Hepatocyte (in vitro differentiated cells): Measurements from ENCODE around the gene FOXO3. TPM values are rescaled to one million over a fixed set of nuclear protein-coding genes. Genes with fewer than 3 reads are reported as not detected.
"Not testable (repeated sequence)": the region's sequence is repeated elsewhere in the genome, so short reads cannot be mapped to it uniquely, and the experiment has no call there.

Experiments used
- DNase-seq: peaks from one replicate; pipeline ENCODE4 v3.0.0-alpha.2; 2016; ENCODE audit warnings: low spot score
- H2AFZ ChIP-seq: fragments of 200-600 bp; sonication (generic); 2 replicates; pipeline ENCODE4 v1.6.0; 2016; ENCODE audit warnings: antibody characterized with exemption, mild to moderate bottlenecking
- H3K27ac ChIP-seq: fragments of 200-600 bp; sonication (generic); 2 replicates; pipeline ENCODE4 v1.5.1; 2016; ENCODE audit warnings: mild to moderate bottlenecking
- H3K27me3 ChIP-seq: fragments of 200-600 bp; sonication (generic); 2 replicates; pipeline ENCODE4 v1.6.1; 2016
- H3K36me3 ChIP-seq: fragments of 200-600 bp; sonication (generic); replicated peaks from 2 replicates; pipeline ENCODE4 v1.5.1; 2016; ENCODE audit warnings: low read depth; ENCODE audit not compliant: insufficient read depth
- H3K4me1 ChIP-seq: fragments of 200-600 bp; sonication (generic); 2 replicates; pipeline ENCODE4 v1.5.1; 2016; ENCODE audit warnings: mild to moderate bottlenecking, moderate library complexity; ENCODE audit not compliant: insufficient read depth
- H3K4me2 ChIP-seq: fragments of 200-600 bp; sonication (generic); 2 replicates; pipeline ENCODE4 v1.6.0; 2016
- H3K4me3 ChIP-seq: fragments of 200-600 bp; sonication (generic); 2 replicates; pipeline ENCODE4 v1.5.1; 2016; ENCODE audit warnings: mild to moderate bottlenecking
- H3K79me2 ChIP-seq: fragments of 200-600 bp; sonication (generic); 2 replicates; pipeline ENCODE4 v1.6.0; 2017; ENCODE audit warnings: mild to moderate bottlenecking
- H3K9me2 ChIP-seq: fragments of 200-600 bp; sonication (generic); replicated peaks from 2 replicates; pipeline ENCODE4 v1.6.0; 2017; ENCODE audit warnings: mild to moderate bottlenecking; ENCODE audit not compliant: insufficient read depth
- H3K9me3 ChIP-seq: fragments of 200-600 bp; sonication (generic); 2 replicates; pipeline ENCODE4 v1.5.1; 2016; ENCODE audit warnings: low read depth, mild to moderate bottlenecking
- H4K20me1 ChIP-seq: fragments of 200-600 bp; sonication (generic); 2 replicates; pipeline ENCODE4 v1.6.0; 2016; ENCODE audit warnings: mild to moderate bottlenecking; ENCODE audit not compliant: insufficient read depth, poor library complexity, severe bottlenecking
- EZH2 ChIP-seq: fragments of 200-600 bp; sonication (generic); IDR thresholded peaks from 2 replicates; pipeline ENCODE4 v1.6.1; 2016; ENCODE audit warnings: antibody characterized with exemption, mild to moderate bottlenecking, borderline replicate concordance
- EZH2phosphoT487 ChIP-seq: fragments of 200-600 bp; sonication (generic); IDR thresholded peaks from one replicate; pipeline ENCODE4 v1.6.1; 2018; ENCODE audit warnings: antibody characterized with exemption, mild to moderate bottlenecking, low read depth, moderate library complexity; ENCODE audit not compliant: unreplicated experiment, severe bottlenecking
- WGBS: methylation state at CpG from one replicate; pipeline ENCODE4 v1.1.6; 2016; ENCODE audit warnings: low lambda C conversion rate; ENCODE audit errors: missing lambda C conversion rate; 5-methylcytosine and 5-hydroxymethylcytosine counted together
- polyA plus RNA-seq: library from polyadenylated mRNA; unstranded; fragments of >200 nt; fragmentation: Nextera tagmentation; extraction: Ambion mirVana; gene quantifications from 2 replicates; pipeline ENCODE4 v1.2.1, GENCODE V29; 2016
- total RNA-seq: library from RNA; depleted of rRNA; stranded (reverse); fragments of >200 nt; gene quantifications from 2 replicates; pipeline ENCODE4 v1.2.3, GENCODE V29; 2014
- TF ChIP-seq, protein P1 (sequence below): fragments of 200-600 bp; sonication (generic); IDR thresholded peaks from 2 replicates; pipeline ENCODE4 v1.5.1; 2016; ENCODE audit warnings: antibody characterized with exemption, mild to moderate bottlenecking; ENCODE audit not compliant: poor library complexity

FOXO3 gene
- total and polyA plus RNA-seq, 2 experiments from 2014 or later, result 44.6 to 54.9 TPM

DNA sequence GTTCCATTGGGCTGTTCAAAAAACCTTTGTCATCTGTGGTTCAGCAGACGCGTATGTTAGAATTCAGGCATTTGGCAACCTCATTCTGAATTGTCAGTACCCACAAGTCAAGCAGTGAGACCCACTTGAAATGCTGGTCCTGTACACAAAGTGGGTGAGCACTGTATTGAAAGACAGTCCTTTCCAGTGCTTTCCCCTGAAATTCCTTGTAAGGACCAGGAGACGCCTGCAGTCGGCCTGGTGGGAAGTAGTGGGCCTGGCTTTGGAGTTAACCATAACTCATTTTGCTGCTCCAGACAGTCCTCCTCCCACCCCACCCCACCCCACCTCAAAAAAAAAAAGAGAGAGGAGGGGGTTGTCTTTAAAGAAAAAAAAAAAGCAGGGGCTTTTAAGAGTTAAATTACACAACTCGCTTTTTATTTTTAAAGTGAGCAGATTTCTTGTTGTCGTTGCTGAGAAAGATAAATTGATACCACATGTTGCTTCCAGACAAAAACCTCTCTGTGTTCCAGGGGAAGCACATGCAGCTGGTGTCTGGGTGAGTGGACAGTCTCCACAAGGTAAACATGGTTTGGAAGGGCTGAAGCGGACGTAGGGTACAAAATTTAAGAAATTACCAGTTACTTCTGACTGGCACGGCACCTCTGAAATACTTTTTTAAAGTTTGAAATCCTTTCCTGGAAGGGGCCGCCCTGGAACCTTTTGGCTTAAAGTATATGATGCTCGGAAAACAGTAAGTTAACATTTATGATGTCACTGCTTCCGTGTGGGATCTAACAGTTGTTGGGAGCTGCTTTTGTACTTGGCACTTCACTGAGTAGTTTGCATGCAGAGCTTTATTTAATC, 95.3 kb downstream of the FOXO3 start:
- H3K4me3 ChIP-seq, result no peak overlapping the region
- H3K36me3 ChIP-seq, result no peaks in the 10 kb centered on the region
- peaks cover 86% of the 10 kb centered on the region for H3K79me2 ChIP-seq
- DNase-seq, result peak; percentile 50
- 40% methylated on average over 12 of the region's 12 CpGs for WGBS
- H3K27me3 ChIP-seq, result no peaks in the 10 kb centered on the region
- peak overlapping the region; percentile 66 for H3K27ac ChIP-seq
- TF ChIP-seq EZH2phosphoT487 (no peak), EZH2 (no peak)
- TF ChIP-seq, protein P1, sequence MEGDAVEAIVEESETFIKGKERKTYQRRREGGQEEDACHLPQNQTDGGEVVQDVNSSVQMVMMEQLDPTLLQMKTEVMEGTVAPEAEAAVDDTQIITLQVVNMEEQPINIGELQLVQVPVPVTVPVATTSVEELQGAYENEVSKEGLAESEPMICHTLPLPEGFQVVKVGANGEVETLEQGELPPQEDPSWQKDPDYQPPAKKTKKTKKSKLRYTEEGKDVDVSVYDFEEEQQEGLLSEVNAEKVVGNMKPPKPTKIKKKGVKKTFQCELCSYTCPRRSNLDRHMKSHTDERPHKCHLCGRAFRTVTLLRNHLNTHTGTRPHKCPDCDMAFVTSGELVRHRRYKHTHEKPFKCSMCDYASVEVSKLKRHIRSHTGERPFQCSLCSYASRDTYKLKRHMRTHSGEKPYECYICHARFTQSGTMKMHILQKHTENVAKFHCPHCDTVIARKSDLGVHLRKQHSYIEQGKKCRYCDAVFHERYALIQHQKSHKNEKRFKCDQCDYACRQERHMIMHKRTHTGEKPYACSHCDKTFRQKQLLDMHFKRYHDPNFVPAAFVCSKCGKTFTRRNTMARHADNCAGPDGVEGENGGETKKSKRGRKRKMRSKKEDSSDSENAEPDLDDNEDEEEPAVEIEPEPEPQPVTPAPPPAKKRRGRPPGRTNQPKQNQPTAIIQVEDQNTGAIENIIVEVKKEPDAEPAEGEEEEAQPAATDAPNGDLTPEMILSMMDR, result no peak
- peaks cover 51% of the 10 kb centered on the region for H3K4me1 ChIP-seq
- H2AFZ ChIP-seq, result no peak overlapping the region
- H3K9me2 ChIP-seq, result no peaks in the 10 kb centered on the region
- peak overlapping the region; percentile 52 for H3K4me2 ChIP-seq
- peaks cover 29% of the 10 kb centered on the region for H4K20me1 ChIP-seq
- no peaks in the 10 kb centered on the region for H3K9me3 ChIP-seq

DNA sequence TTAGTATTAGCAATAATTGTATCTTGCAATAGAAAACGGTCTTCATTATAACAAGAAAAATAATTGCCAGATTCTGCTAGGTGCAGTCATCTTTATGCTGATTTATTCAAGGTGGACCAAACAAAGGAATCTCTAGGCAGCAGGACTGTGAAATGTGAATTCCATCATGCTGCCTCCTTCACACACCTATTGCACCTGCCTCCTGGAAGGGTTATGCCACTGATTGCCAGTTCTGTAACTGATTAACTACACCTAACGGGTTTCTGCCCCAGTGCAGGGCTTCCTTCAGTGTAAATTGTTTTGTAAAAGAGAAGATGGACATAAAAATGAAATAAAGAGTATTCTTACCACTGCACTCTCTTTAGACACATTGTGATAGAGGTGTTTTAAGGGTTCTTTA, 96.1 kb downstream of the FOXO3 start:
- DNase-seq, result no peak
- Histone ChIP-seq H3K79me2 (peaks cover 86% of the 10 kb centered on the region), H3K4me2 (peak overlapping the region; percentile 52), H3K9me2 (no peaks in the 10 kb centered on the region), H3K27ac (peak overlapping the region; percentile 66), H3K27me3 (no peaks in the 10 kb centered on the region), H3K36me3 (no peaks in the 10 kb centered on the region), H3K4me3 (no peak overlapping the region), H3K4me1 (peaks cover 43% of the 10 kb centered on the region), H4K20me1 (peaks cover 25% of the 10 kb centered on the region), H2AFZ (no peak overlapping the region), H3K9me3 (no peaks in the 10 kb centered on the region)
- WGBS, result 55% methylated on average over 2 of the region's 2 CpGs
- TF ChIP-seq EZH2 (no peak), EZH2phosphoT487 (no peak)
- TF ChIP-seq, protein P1, result no peak

DNA sequence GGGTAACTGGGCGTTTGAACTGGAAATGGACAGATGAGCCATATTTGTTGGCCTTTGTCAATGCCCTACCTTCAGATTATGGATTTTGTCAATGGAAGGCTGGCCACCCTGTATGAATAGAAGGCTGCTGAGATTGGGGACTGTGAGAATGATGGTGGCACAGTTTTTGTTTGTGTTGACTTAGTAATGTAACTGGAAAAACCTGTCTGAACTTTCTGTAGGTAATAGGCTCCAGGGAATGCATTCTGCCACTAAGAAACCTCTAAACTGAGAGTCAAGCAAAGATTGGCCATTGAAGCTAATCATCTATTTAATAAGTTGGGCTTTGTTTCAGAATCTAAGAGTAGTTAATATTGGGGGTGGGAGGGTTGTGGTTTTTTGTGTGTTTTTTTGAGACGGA, 97.5 kb downstream of the FOXO3 start:
- H2AFZ ChIP-seq, result no peak overlapping the region
- peaks cover 35% of the 10 kb centered on the region for H3K4me1 ChIP-seq
- H3K27ac ChIP-seq, result no peak overlapping the region
- no peaks in the 10 kb centered on the region for H3K9me2 ChIP-seq
- no peaks in the 10 kb centered on the region for H3K27me3 ChIP-seq
- TF ChIP-seq, protein P1, result no peak
- no peak for TF ChIP-seq EZH2
- no peak for DNase-seq
- no peaks in the 10 kb centered on the region for H3K9me3 ChIP-seq
- WGBS, result 91% methylated on average over 2 of the region's 2 CpGs
- no peaks in the 10 kb centered on the region for H3K36me3 ChIP-seq
- peaks cover 26% of the 10 kb centered on the region for H4K20me1 ChIP-seq
- no peak overlapping the region for H3K4me2 ChIP-seq
- H3K79me2 ChIP-seq, result peaks cover 85% of the 10 kb centered on the region
- no peak overlapping the region for H3K4me3 ChIP-seq

DNA sequence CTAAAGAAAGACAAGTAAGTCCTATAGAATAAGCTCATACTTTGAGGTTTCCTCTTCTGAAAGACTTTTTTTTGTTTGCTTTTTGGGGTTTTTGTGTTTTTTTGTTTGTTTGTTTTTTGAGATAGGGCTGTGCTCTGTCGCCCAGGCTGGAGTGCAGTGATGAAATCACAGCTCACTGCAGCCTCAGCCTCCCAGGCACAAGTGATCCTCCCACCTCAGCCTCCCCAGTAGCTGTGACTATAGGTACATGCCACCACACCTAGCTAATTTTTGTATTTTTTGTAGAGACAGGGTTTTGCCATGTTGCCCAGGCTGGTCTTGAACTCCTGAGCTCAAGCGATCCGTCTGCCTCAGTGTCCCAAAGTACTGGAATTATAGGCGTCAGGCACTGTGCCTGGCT, 98.1 kb downstream of the FOXO3 start:
- H3K9me2 ChIP-seq, H3K4me3 ChIP-seq, H3K27me3 ChIP-seq, H3K9me3 ChIP-seq, H3K27ac ChIP-seq, DNase-seq, H2AFZ ChIP-seq, H3K4me2 ChIP-seq, H3K36me3 ChIP-seq: not testable (repeated sequence)
- peaks cover 31% of the 10 kb centered on the region for H3K4me1 ChIP-seq
- H3K79me2 ChIP-seq, result peaks cover 80% of the 10 kb centered on the region
- peaks cover 22% of the 10 kb centered on the region for H4K20me1 ChIP-seq
- 96% methylated on average over 4 of the region's 4 CpGs for WGBS
